IMR-90 (cell line): ENCODE data around the gene HSF2BP. TPM values are rescaled to one million over a fixed set of nuclear protein-coding genes. Genes with fewer than 3 reads are reported as not detected.

Experiments
- ATAC-seq: fragments of 200-7000 bp; cut with Tn5 transposase; 2 replicates; pipeline ENCODE4 v1.9.1; 2020; ENCODE audit warnings: low read depth, mild to moderate bottlenecking, moderate library complexity
- BruUV-seq: library from RNA; stranded (reverse); fragments of 400-500 nt; replicated peaks from 2 replicates; lab custom pipeline; 2021; lab: Mats Ljungman, UMichigan
- CTCF ChIA-PET: fragments of 300-600 bp; formaldehyde crosslinking; extraction: SDS; loops from one replicate; lab custom pipeline; 2021; ENCODE audit warnings: antibody characterized with exemption; lab: Yijun Ruan, JAX
- POLR2A ChIA-PET: fragments of 300-600 bp; sonication (Branson Sonifier 250); formaldehyde crosslinking; loops from one replicate; lab custom pipeline; 2022; ENCODE audit warnings: antibody characterized with exemption; ENCODE audit not compliant: unreplicated experiment; lab: Charles Lee
- DNase-seq: peaks from one replicate; pipeline ENCODE4 v3.0.0; 2013
- H2AFZ ChIP-seq: replicated peaks from 2 replicates; pipeline ENCODE3; 2013; ENCODE audit warnings: low read length, mild to moderate bottlenecking; ENCODE audit not compliant: poor library complexity
- H2AK5ac ChIP-seq: 2 replicates; pipeline ENCODE4 v1.6.1; 2013; ENCODE audit warnings: low read depth, low read length, inconsistent platforms
- H2AK9ac ChIP-seq: replicated peaks from 2 replicates; pipeline ENCODE3; 2013; ENCODE audit warnings: mild to moderate bottlenecking, low read depth, low read length, moderate library complexity; ENCODE audit not compliant: poor library complexity
- H2BK120ac ChIP-seq: 2 replicates; pipeline ENCODE4 v1.6.1; 2013; ENCODE audit warnings: low read depth, low read length, inconsistent platforms
- H2BK15ac ChIP-seq: 3 replicates; pipeline ENCODE4 v1.6.1; 2013; ENCODE audit warnings: low read depth, low read length, inconsistent platforms
- H2BK20ac ChIP-seq: 2 replicates; pipeline ENCODE4 v1.6.1; 2013; ENCODE audit warnings: low read depth, mild to moderate bottlenecking, inconsistent platforms, low read length, moderate library complexity
- H2BK5ac ChIP-seq: 2 replicates; pipeline ENCODE4 v1.6.1; 2013; ENCODE audit warnings: mild to moderate bottlenecking, low read depth, low read length, inconsistent platforms; ENCODE audit not compliant: poor library complexity, severe bottlenecking
- H3K14ac ChIP-seq: replicated peaks from 2 replicates; pipeline ENCODE4 v1.6.1; 2013; ENCODE audit warnings: low read depth, low read length, inconsistent platforms
- H3K18ac ChIP-seq: 2 replicates; pipeline ENCODE4 v1.6.1; 2013; ENCODE audit warnings: low read depth, low read length, control low read depth
- H3K23ac ChIP-seq: 2 replicates; pipeline ENCODE4 v1.6.1; 2013; ENCODE audit warnings: low read depth, low read length, inconsistent platforms
- H3K27ac ChIP-seq: 2 replicates; pipeline ENCODE4 v1.5.1; 2013; ENCODE audit warnings: mild to moderate bottlenecking, control low read depth, low read length; ENCODE audit not compliant: insufficient read depth
- H3K27me3 ChIP-seq: 2 replicates; pipeline ENCODE4 v1.6.1; 2013; ENCODE audit warnings: low read length; ENCODE audit not compliant: control insufficient read depth, insufficient read depth
- H3K36me3 ChIP-seq: 2 replicates; pipeline ENCODE4 v1.6.1; 2013; ENCODE audit warnings: low read length, mixed read lengths; ENCODE audit not compliant: control insufficient read depth, insufficient read depth
- H3K4ac ChIP-seq: 2 replicates; pipeline ENCODE4 v1.6.1; 2013; ENCODE audit warnings: low read depth, low read length, inconsistent platforms
- H3K4me1 ChIP-seq: 2 replicates; pipeline ENCODE4 v1.6.1; 2013; ENCODE audit warnings: low read length, mixed read lengths; ENCODE audit not compliant: control insufficient read depth, insufficient read depth
- H3K4me2 ChIP-seq: 2 replicates; pipeline ENCODE4 v1.6.1; 2013; ENCODE audit warnings: low read depth, mild to moderate bottlenecking, control low read depth, low read length, moderate library complexity
- H3K4me3 ChIP-seq: 2 replicates; pipeline ENCODE4 v1.5.1; 2013; ENCODE audit warnings: low read depth, mild to moderate bottlenecking, control low read depth, low read length, moderate library complexity; ENCODE audit not compliant: insufficient read depth
- H3K56ac ChIP-seq: 2 replicates; pipeline ENCODE4 v1.6.1; 2013; ENCODE audit warnings: low read length, inconsistent platforms; ENCODE audit not compliant: insufficient read depth; ENCODE audit errors: extremely low read depth
- H3K79me1 ChIP-seq, 2 experiments: 2 replicates each; pipeline ENCODE4 v1.6.1; 2013; ENCODE audit warnings: low read length in 2 of 2, inconsistent platforms in 1 of 2, low read depth in 1 of 2
- H3K9ac ChIP-seq: 2 replicates; pipeline ENCODE4 v1.6.1; 2013; ENCODE audit warnings: low read depth, low read length, control low read depth
- H3K9me1 ChIP-seq: 2 replicates; pipeline ENCODE4 v1.6.1; 2013; ENCODE audit warnings: low read length, inconsistent platforms; ENCODE audit not compliant: insufficient read depth
- H3K9me3 ChIP-seq: 2 replicates; pipeline ENCODE4 v1.6.1; 2013; ENCODE audit warnings: low read length; ENCODE audit not compliant: control insufficient read depth, insufficient read depth
- H4K20me1 ChIP-seq: 2 replicates; pipeline ENCODE4 v1.6.1; 2013; ENCODE audit warnings: low read length, inconsistent platforms; ENCODE audit not compliant: insufficient read depth
- H4K5ac ChIP-seq: 2 replicates; pipeline ENCODE4 v1.6.1; 2013; ENCODE audit warnings: mild to moderate bottlenecking, low read depth, low read length, control low read depth
- H4K8ac ChIP-seq, 2 experiments: 2 replicates each; pipeline ENCODE4 v1.6.1; 2013; ENCODE audit warnings: low read depth in 2 of 2, low read length in 2 of 2, control low read depth in 1 of 2, inconsistent platforms in 1 of 2
- H4K91ac ChIP-seq: 2 replicates; pipeline ENCODE4 v1.6.1; 2013; ENCODE audit warnings: low read depth, low read length, inconsistent platforms; ENCODE audit not compliant: insufficient read depth
- CEBPB ChIP-seq: IDR thresholded peaks from 2 replicates; pipeline ENCODE4 v1.6.1; 2012; ENCODE audit warnings: low read depth, low read length, improper control_type of control experiment
- RFX5 ChIP-seq: IDR thresholded peaks from 2 replicates; pipeline ENCODE4 v1.8.0; 2012; ENCODE audit warnings: low read depth, mild to moderate bottlenecking, low read length, moderate library complexity
- WGBS, 2 experiments: methylation state at CpG; one replicate each; pipeline versions ENCODE4 v1.1.5 to v1.1.7; 2013; ENCODE audit warnings: missing lambda C conversion rate in 2 of 2; ENCODE audit not compliant: insufficient read length in 1 of 2; ENCODE audit errors: extremely low coverage in 2 of 2; 5-methylcytosine and 5-hydroxymethylcytosine counted together
- dilution Hi-C: fragments of 300-500 bp; cut with HindIII; formaldehyde crosslinking; loops from one replicate; pipeline ENCODE4 v1.14.3; 2018; ENCODE audit warnings: low sequenced_read_pairs; ENCODE audit not compliant: unreplicated experiment
- in situ Hi-C: fragments of 300-500 bp; cut with MboI; formaldehyde crosslinking; loops from 3 replicates; pipeline ENCODE4 v1.14.3; 2019; ENCODE audit warnings: low sequenced_read_pairs, inconsistent platforms, mixed read lengths
- intact Hi-C: fragments of 100-400 bp; cut with micrococcal nuclease; formaldehyde crosslinking; loops from 2 replicates; pipeline ENCODE4 v1.10.0; 2022
- polyA plus RNA-seq, 3 experiments: library from polyadenylated mRNA; depleted of rRNA; stranded (reverse); fragments of >200 nt; gene quantifications; 2 replicates each; pipeline ENCODE4 v1.2.3, GENCODE V29; 2012; ENCODE audit warnings: low replicate concordance in 1 of 3
- total RNA-seq: library from RNA; depleted of rRNA; stranded (reverse); fragments of >200 nt; gene quantifications from 2 replicates; pipeline ENCODE4 v1.2.3, GENCODE V29; 2012

HSF2BP gene
- total and polyA plus RNA-seq, 2 of the 4 experiments (the other 2 are of a cell fraction): 0.87 to 0.90 TPM

DNA sequence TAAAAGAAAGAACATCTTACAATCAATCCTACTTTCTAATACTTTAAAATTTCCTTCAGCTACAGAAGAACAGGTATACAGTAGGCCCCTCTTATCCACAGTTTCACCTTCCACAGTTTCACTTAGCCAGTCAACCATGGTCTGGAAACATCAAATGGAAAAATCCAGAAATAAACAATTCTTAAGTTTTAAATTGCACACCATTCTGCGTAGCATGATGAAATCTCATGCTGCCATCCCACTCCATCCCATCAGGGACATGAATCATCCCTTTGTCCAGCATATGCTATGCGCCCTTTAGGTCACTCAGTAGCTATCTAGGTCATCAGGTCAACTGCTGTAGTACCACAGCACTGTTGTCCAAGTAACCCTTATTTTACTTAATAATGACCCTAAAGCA lies 67.7 kb downstream of the HSF2BP start:
- H3K4ac ChIP-seq: peak overlapping the region; percentile 20; the same call in 1 of the 2 replicates
- H2AK5ac ChIP-seq: peak overlapping the region; percentile 74; the same call in 1 of the 2 replicates
- no peak overlapping the region for H3K56ac ChIP-seq
- no peak overlapping the region for H4K8ac ChIP-seq
- peaks cover 4% of the 10 kb centered on the region; the same call in 1 of the 2 replicates for H3K9me1 ChIP-seq
- peak overlapping the region; percentile 39; the same call in 1 of the 2 replicates for H2BK20ac ChIP-seq
- intact Hi-C loops: no loop called here
- H3K9me3 ChIP-seq: no peaks in the 10 kb centered on the region
- H4K20me1 ChIP-seq: no peaks in the 10 kb centered on the region
- H2AFZ ChIP-seq: no peak overlapping the region
- no peak overlapping the region for H3K4me3 ChIP-seq
- H2BK5ac ChIP-seq: no peak overlapping the region
- no peaks in the 10 kb centered on the region for H3K36me3 ChIP-seq
- H3K27ac ChIP-seq: no peak overlapping the region
- WGBS, 2 experiments: 100% methylated on average over 1 of the region's 2 CpGs; no CpG with 5 or more reads in 1 of the 2 experiments
- no peaks in the 10 kb centered on the region for H3K79me1 ChIP-seq
- ChIA-PET POLR2A (no interaction called here), CTCF (no interaction called here)
- peak overlapping the region; percentile 39; the same call in 1 of the 2 replicates for H3K14ac ChIP-seq
- dilution Hi-C loops: no loop called here
- in situ Hi-C loops: no loop called here
- no peak overlapping the region for H2BK15ac ChIP-seq
- H4K5ac ChIP-seq: no peak overlapping the region
- H4K91ac ChIP-seq: no peak overlapping the region
- H2AK9ac ChIP-seq: no peak overlapping the region
- no peaks in the 10 kb centered on the region for H3K27me3 ChIP-seq
- H3K4me1 ChIP-seq: peaks cover 6% of the 10 kb centered on the region
- TF ChIP-seq RFX5 (no peak), CEBPB (peak; percentile 43; the same call in 1 of the 2 replicates)
- no peak overlapping the region for H3K4me2 ChIP-seq
- H2BK120ac ChIP-seq: no peak overlapping the region
- H3K9ac ChIP-seq: no peak overlapping the region
- ATAC-seq: peak; percentile 21; the same call in 1 of the 2 replicates
- peak overlapping the region; percentile 58; the same call in 1 of the 2 replicates for H3K18ac ChIP-seq
- no peak overlapping the region for H3K23ac ChIP-seq
- DNase-seq: no peak
- no TSS peak for BruUV-seq
